Fibroblast of lung (primary cell): ENCODE results near the gene CD84.

ENCODE experiments used
- EZH2 ChIP-seq: IDR thresholded peaks from 2 replicates; pipeline ENCODE4 v1.5.1; 2012; ENCODE audit warnings: low read length, control low read depth, mild to moderate bottlenecking; ENCODE audit errors: missing control alignments
- TF ChIP-seq, protein P1 (sequence below), 2 donors: IDR thresholded peaks in 1 of 2; conservative IDR thresholded peaks in 1 of 2; 1 replicate in 1 of 2; 2 replicates in 1 of 2; pipeline ENCODE4 v1.5.1; 2011 to 2012; ENCODE audit warnings: low read length in 2 of 2, control low read depth in 1 of 2, inconsistent platforms in 1 of 2, low read depth in 1 of 2, mild to moderate bottlenecking in 1 of 2

DNA sequence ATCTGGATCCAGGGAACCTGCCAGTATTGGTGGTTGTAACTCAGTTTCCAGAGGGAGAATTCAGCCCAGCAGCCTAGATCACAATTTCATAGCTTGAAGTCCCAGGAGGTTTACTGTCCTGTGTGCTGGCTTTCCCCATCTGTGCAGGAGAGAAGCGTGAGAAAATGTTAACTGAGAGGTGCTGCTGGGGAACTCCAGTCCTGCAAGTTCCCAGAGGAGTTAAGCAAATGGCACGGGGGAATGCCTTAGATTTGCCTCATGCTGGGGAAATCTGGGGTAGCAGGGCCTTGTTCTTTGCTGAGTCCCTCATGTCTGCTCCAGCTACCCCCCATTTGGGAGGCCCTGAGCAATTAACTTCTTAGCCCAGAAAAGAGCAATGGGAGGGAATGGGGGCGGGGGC is 31.1 kb downstream of the CD84 start:
- TF ChIP-seq, protein P1, sequence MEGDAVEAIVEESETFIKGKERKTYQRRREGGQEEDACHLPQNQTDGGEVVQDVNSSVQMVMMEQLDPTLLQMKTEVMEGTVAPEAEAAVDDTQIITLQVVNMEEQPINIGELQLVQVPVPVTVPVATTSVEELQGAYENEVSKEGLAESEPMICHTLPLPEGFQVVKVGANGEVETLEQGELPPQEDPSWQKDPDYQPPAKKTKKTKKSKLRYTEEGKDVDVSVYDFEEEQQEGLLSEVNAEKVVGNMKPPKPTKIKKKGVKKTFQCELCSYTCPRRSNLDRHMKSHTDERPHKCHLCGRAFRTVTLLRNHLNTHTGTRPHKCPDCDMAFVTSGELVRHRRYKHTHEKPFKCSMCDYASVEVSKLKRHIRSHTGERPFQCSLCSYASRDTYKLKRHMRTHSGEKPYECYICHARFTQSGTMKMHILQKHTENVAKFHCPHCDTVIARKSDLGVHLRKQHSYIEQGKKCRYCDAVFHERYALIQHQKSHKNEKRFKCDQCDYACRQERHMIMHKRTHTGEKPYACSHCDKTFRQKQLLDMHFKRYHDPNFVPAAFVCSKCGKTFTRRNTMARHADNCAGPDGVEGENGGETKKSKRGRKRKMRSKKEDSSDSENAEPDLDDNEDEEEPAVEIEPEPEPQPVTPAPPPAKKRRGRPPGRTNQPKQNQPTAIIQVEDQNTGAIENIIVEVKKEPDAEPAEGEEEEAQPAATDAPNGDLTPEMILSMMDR (conservative IDR thresholded peaks at IDR 0.05 in 1 of 2, IDR thresholded peaks at IDR 0.05 in 1 of 2; ENCODE audit: low read depth in 1 of 2, low read length in 2 of 2): no peak
- no peak for TF ChIP-seq EZH2
